ENCODE measurements around the gene POLR2L.
A peak's percentile ranks its signal among the peaks of the same experiment; 100 is the strongest.

The POLR2L gene

DNA sequence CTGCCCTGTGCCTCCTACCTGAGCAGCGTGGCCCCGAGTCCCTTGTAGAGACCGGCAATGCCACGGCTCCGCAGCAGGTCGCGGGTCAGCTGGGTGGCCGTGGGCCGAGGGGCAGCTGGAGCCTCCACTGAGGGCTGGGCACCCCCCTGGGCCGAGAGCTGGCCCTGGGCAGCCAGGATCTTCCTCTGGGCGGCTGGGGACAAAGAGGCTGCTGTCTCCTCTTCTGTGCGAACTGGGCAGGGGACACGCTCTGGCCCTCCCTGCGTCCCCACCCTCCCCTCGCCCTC, 49.9 kb downstream of the POLR2L start:
- DNase-seq = no peak

GRCh38 chr11:791658-792534, 50.4 kb downstream of the POLR2L start:
- no peak for DNase-seq

DNA sequence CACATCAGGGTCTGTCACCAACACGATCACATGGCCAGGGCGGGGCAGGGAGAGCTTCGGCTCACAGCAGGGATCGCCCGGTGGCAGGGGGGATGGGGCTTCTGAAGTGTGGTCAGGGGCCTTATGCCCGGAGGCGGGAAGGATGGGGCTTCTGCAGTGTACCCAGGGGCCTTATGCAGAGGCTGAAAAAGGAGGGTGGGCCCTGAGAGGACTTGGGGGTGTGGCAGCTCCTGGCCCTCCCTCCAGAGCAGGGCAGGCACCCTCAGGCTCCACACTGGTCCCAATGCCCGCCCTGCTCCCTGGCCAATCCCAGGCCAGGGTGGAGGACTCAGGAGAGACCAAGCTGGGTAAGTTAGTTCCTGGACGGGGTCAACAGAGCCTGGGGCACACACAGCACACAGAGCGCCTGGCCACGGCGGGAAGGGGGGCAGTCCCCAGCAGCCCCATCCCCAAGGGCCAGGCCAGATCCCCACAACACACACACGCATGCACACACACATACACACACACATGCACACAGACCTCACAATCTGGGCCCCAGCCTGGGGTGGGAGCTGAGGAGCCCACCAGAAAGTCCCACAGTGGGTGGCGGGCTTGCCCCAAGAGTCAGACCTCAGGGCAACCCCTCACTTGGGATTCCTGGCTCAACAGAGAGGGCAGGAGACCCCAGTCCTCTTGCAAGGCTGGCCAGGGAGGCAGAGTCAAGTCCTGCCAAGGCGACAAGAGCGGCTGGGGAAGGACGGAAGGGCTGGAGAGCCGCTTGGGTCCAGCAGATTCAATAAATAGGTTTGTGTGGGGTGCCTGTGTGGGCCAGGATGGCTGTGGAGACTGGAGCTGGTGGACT, 51.4 kb downstream of the POLR2L start:
- no peak for DNase-seq

- peak; percentile 58 for DNase-seq
These were observed 52.4 kb downstream of the POLR2L start, which contains the start of gene CEND1 for GRCh38 chr11:789943-790342. TSS of gene CEND1 (minus strand) at chr11:790090. CDS start at chr11:788576, 1,514 bp downstream.

Measured in stimulated activated CD4-positive, alpha-beta T cell treated with anti-CD3 and anti-CD28 coated beads, Interleukin-4, amount 100 ng/mL, for 1 hour (primary cell).